Measurements from ENCODE around the gene DBN1. TPM values are rescaled to one million over a fixed set of nuclear protein-coding genes. Genes with fewer than 3 reads are reported as not detected.

Gene DBN1
- total RNA-seq, 1 donor from 2014 or later = 113 TPM

GRCh38 chr5:177489119-177489716, 15.8 kb upstream of the DBN1 start:
- Histone ChIP-seq H3K4me2 (no peak overlapping the region), H3K27ac (no peak overlapping the region), H2AFZ (replicated peaks) (no peak overlapping the region), H3K9ac (no peak overlapping the region), H3K4me3 (no peak overlapping the region), H3K36me3 (peaks cover 5% of the 10 kb centered on the region), H3K79me2 (ENCODE audit: low read depth) (peaks cover 11% of the 10 kb centered on the region), H3K27me3 (no peaks in the 10 kb centered on the region), H3K4me1 (peaks cover 4% of the 10 kb centered on the region), H4K20me1 (ENCODE audit: low read depth) (peaks cover 67% of the 10 kb centered on the region), H3F3A (ENCODE audit: low read depth) (peaks cover 27% of the 10 kb centered on the region), H3K9me3 (ENCODE audit: low read depth) (no peaks in the 10 kb centered on the region)
- H3K9me3 Mint-ChIP-seq = no peaks in the 10 kb centered on the region
- peaks cover 36% of the 10 kb centered on the region for H3K4me1 Mint-ChIP-seq
- DNase-seq (ENCODE audit: low spot score) = peak; percentile 40
- H3K27ac Mint-ChIP-seq = no peak overlapping the region
- peaks cover 4% of the 10 kb centered on the region for H3K27me3 Mint-ChIP-seq (ENCODE audit: insufficient read depth, low read depth)
- TF ChIP-seq CTCF (IDR thresholded peaks at IDR 0.05) (peak; percentile 19), EZH2phosphoT487 (IDR thresholded peaks at IDR 0.05) (no peak)
- H3K4me3 Mint-ChIP-seq = no peak overlapping the region
- H3K36me3 Mint-ChIP-seq = peaks cover 33% of the 10 kb centered on the region

- H3K9me3 Mint-ChIP-seq = no peaks in the 10 kb centered on the region
- no peak for TF ChIP-seq CTCF (IDR thresholded peaks at IDR 0.05)
- peaks cover 54% of the 10 kb centered on the region for H4K20me1 ChIP-seq (ENCODE audit: low read depth)
Observed at GRCh38 chr5:177487975-177488374, 14.5 kb upstream of the DBN1 start.

GRCh38 chr5:177487144-177487543, 13.7 kb upstream of the DBN1 start:
- no peak overlapping the region for H3K4me2 ChIP-seq
- peaks cover 11% of the 10 kb centered on the region for H3F3A ChIP-seq (ENCODE audit: low read depth)
- Mint-ChIP-seq H3K9me3 (no peaks in the 10 kb centered on the region), H3K36me3 (peaks cover 31% of the 10 kb centered on the region), H3K4me1 (peaks cover 22% of the 10 kb centered on the region), H3K27ac (no peak overlapping the region), H3K27me3 (ENCODE audit: insufficient read depth, low read depth) (peaks cover 4% of the 10 kb centered on the region), H3K4me3 (no peak overlapping the region)
- peaks cover 5% of the 10 kb centered on the region for H3K36me3 ChIP-seq
- H3K27me3 ChIP-seq = no peaks in the 10 kb centered on the region
- no peak overlapping the region for H3K4me3 ChIP-seq
- no peak for DNase-seq (ENCODE audit: low spot score)
- TF ChIP-seq EZH2 (IDR thresholded peaks at IDR 0.05) (no peak), CTCF (IDR thresholded peaks at IDR 0.05) (no peak), EZH2phosphoT487 (IDR thresholded peaks at IDR 0.05) (no peak)
- H3K27ac ChIP-seq = no peak overlapping the region
- H4K20me1 ChIP-seq (ENCODE audit: low read depth) = peaks cover 47% of the 10 kb centered on the region
- H3K9ac ChIP-seq = no peak overlapping the region
- no peaks in the 10 kb centered on the region for H3K9me3 ChIP-seq (ENCODE audit: low read depth)
- H2AFZ ChIP-seq (replicated peaks) = no peak overlapping the region
- peaks cover 4% of the 10 kb centered on the region for H3K4me1 ChIP-seq
- H3K79me2 ChIP-seq (ENCODE audit: low read depth) = no peaks in the 10 kb centered on the region

More at GRCh38 chr5:177487975-177488374, 14.5 kb upstream of the DBN1 start:
- H3K27ac Mint-ChIP-seq = no peak overlapping the region
- H3K9me3 ChIP-seq (ENCODE audit: low read depth) = no peaks in the 10 kb centered on the region
- no peak overlapping the region for H3K4me3 Mint-ChIP-seq
- H3K4me2 ChIP-seq = no peak overlapping the region
- no peak overlapping the region for H2AFZ ChIP-seq (replicated peaks)
- H3K79me2 ChIP-seq (ENCODE audit: low read depth) = no peaks in the 10 kb centered on the region
- peaks cover 4% of the 10 kb centered on the region for H3K4me1 ChIP-seq
- H3K4me3 ChIP-seq = no peak overlapping the region
- no peak overlapping the region for H3K27ac ChIP-seq
- peaks cover 5% of the 10 kb centered on the region for H3K36me3 ChIP-seq
- DNase-seq (ENCODE audit: low spot score) = no peak
- peaks cover 17% of the 10 kb centered on the region for H3F3A ChIP-seq (ENCODE audit: low read depth)
- peaks cover 4% of the 10 kb centered on the region for H3K27me3 Mint-ChIP-seq (ENCODE audit: insufficient read depth, low read depth)
- H3K4me1 Mint-ChIP-seq = peaks cover 26% of the 10 kb centered on the region
- no peaks in the 10 kb centered on the region for H3K27me3 ChIP-seq
- H3K36me3 Mint-ChIP-seq = peaks cover 31% of the 10 kb centered on the region
- no peak overlapping the region for H3K9ac ChIP-seq
